ENCODE data around the gene ZNRF2. TPM values are rescaled to one million over a fixed set of nuclear protein-coding genes. Genes with fewer than 3 reads are reported as not detected.

ZNRF2 gene
- total RNA-seq, 6 experiments from 2014 or later = 17.1 to 24.0 (median 18.7) TPM

DNA sequence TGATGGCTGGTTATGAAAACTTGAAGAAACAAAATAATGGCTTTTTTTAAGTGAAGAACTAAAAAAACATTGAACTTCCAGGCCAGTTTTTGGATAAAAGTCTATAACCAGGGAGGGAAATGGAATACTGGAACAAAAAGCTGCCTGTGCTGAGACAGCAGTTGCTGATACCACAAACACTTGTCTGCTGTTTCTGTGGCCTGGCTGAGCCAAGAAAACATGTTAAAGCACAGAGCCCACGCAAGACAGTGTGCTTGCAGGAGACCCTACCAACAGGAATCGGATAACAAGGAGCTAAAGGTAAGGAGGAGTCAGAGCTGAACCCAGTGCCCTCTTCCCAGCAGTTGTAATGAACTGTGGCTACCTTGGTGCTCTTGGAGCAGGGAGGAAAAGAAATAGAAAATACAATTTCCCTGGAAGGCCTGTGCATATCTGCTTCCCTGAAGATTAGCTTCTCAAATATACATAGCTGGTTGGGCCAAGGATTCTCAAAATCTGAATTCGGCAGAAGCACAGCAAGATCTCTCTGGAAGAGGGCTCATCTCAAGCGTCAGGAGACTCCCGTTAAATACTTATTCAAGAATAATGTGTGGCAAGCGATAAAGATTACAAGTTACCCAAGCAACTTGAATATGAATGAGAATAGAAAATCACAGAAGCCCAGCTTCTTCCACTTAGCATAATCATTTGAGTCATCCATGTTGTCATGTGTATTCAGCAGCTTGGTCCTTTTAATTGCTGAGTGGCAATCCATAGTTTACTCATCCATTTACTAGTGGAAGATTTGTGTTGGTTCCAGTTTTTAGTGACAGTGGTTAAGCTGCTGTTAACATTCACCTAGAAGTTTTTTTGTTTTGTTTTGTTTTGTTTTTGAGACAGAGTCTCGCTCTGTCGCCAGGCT is 106.6 kb downstream of the ZNRF2 start:
- ATAC-seq = no peak
- intact Hi-C loops (cut with DNase I) = no loop called here
- H3K36me3 ChIP-seq = no peaks in the 10 kb centered on the region
- no peaks in the 10 kb centered on the region for H3K9me3 ChIP-seq
- no peak overlapping the region for H3K4me3 ChIP-seq
- DNase-seq = no peak
- 77% methylated on average over 4 of the region's 8 CpGs for WGBS (ENCODE audit: insufficient coverage, low coverage, low lambda C conversion rate, missing lambda C conversion rate)
- H3K27ac ChIP-seq = no peak overlapping the region
- no peaks in the 10 kb centered on the region for H3K27me3 ChIP-seq
- peaks cover 0 to 3% (median 0%) of the 10 kb centered on the region in 4 donors for H3K4me1 ChIP-seq
- TF ChIP-seq POLR2A (IDR thresholded peaks at IDR 0.05) = no peak
- TF ChIP-seq, protein P1, sequence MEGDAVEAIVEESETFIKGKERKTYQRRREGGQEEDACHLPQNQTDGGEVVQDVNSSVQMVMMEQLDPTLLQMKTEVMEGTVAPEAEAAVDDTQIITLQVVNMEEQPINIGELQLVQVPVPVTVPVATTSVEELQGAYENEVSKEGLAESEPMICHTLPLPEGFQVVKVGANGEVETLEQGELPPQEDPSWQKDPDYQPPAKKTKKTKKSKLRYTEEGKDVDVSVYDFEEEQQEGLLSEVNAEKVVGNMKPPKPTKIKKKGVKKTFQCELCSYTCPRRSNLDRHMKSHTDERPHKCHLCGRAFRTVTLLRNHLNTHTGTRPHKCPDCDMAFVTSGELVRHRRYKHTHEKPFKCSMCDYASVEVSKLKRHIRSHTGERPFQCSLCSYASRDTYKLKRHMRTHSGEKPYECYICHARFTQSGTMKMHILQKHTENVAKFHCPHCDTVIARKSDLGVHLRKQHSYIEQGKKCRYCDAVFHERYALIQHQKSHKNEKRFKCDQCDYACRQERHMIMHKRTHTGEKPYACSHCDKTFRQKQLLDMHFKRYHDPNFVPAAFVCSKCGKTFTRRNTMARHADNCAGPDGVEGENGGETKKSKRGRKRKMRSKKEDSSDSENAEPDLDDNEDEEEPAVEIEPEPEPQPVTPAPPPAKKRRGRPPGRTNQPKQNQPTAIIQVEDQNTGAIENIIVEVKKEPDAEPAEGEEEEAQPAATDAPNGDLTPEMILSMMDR (IDR thresholded peaks at IDR 0.05) = no peak

DNA sequence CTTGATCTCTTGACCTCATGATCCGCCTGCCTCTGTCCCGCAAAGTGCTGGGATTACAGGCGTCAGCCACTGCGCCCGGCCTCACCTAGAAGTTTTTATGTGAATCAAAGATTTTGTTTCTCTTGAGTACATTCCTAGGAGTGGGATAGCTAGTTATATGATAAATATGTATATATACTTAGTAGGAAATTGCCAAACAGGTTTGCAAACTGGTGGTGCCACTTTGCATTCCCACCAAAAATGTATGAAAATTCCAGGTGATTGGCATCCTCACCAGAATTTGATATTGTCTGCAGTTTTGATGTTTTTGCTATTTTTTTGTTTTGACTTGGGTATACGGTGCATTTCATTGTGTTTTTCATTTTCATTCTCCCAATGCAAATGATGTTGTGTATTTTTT is 107.4 kb downstream of the ZNRF2 start:
- no peak overlapping the region for H3K27ac ChIP-seq
- DNase-seq (no peak), ATAC-seq (no peak)
- 98% methylated on average over 6 of the region's 6 CpGs for WGBS (ENCODE audit: insufficient coverage, low coverage, low lambda C conversion rate, missing lambda C conversion rate)
- peaks cover 0 to 3% (median 0%) of the 10 kb centered on the region in 4 donors for H3K4me1 ChIP-seq
- no peaks in the 10 kb centered on the region for H3K36me3 ChIP-seq
- intact Hi-C loops (cut with DNase I) = no loop called here
- H3K4me3 ChIP-seq = no peak overlapping the region
- H3K9me3 ChIP-seq = no peaks in the 10 kb centered on the region
- no peak for TF ChIP-seq POLR2A (IDR thresholded peaks at IDR 0.05)
- no peaks in the 10 kb centered on the region for H3K27me3 ChIP-seq

DNA sequence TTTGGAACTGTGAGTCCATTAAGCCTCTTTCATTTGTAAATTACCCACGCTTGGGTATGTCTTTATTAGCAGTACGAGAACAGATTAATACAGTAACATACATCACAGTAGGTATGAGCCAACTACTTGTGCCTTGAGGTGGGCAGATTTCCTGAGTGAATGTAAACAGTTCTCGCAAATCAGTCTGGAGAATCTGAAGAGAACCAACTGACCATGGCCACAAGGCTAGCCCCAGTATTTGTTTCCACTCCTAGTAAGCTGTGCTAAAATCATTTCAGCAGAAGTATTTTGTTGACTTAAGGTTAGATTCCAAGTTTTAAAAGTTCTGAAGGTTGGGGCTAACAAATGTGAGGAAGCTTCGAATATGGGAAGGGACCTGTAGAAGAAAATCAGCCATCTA is 111.3 kb downstream of the ZNRF2 start:
- ATAC-seq (no peak), DNase-seq (no peak)
- intact Hi-C loops (cut with DNase I) = no loop called here
- no peaks in the 10 kb centered on the region for H3K9me3 ChIP-seq
- H3K4me1 ChIP-seq = no peaks in the 10 kb centered on the region
- 91% methylated on average over 4 of the region's 4 CpGs for WGBS (ENCODE audit: insufficient coverage, low coverage, low lambda C conversion rate, missing lambda C conversion rate)
- no peaks in the 10 kb centered on the region for H3K36me3 ChIP-seq
- H3K27me3 ChIP-seq = no peaks in the 10 kb centered on the region
- no peak overlapping the region for H3K4me3 ChIP-seq
- H3K27ac ChIP-seq = no peak overlapping the region
- TF ChIP-seq, protein P1 (IDR thresholded peaks at IDR 0.05) = no peak
- no peak for TF ChIP-seq POLR2A (IDR thresholded peaks at IDR 0.05)

DNA sequence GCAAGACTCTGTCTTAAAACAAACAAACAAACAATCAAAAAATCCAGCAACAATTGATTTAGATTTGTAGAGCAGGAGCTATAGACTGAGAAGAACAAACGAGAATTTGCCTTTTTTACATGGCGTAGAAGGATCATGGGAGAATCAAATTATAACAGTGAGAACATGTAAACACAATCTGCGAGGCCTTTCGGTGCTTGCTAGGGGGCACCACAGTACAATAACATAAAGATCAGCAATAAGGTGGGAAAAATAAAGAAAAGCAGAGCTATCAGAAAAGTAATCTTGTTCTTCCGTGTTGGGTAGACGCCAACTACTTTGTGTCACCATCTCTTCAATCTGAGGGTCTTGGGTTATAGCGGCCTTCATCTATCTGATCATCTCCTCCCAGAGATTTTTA is 112.0 kb downstream of the ZNRF2 start:
- H3K36me3 ChIP-seq = no peaks in the 10 kb centered on the region
- TF ChIP-seq, protein P1 (IDR thresholded peaks at IDR 0.05) = no peak
- no peak for TF ChIP-seq POLR2A (IDR thresholded peaks at IDR 0.05)
- ATAC-seq (no peak), DNase-seq (no peak)
- no peaks in the 10 kb centered on the region for H3K4me1 ChIP-seq
- WGBS (ENCODE audit: insufficient coverage, low coverage, low lambda C conversion rate, missing lambda C conversion rate) = 79% methylated on average over 6 of the region's 7 CpGs
- intact Hi-C loops (cut with DNase I) = no loop called here
- H3K27me3 ChIP-seq = no peaks in the 10 kb centered on the region
- H3K4me3 ChIP-seq = no peak overlapping the region
- no peak overlapping the region for H3K27ac ChIP-seq
- no peaks in the 10 kb centered on the region for H3K9me3 ChIP-seq

DNA sequence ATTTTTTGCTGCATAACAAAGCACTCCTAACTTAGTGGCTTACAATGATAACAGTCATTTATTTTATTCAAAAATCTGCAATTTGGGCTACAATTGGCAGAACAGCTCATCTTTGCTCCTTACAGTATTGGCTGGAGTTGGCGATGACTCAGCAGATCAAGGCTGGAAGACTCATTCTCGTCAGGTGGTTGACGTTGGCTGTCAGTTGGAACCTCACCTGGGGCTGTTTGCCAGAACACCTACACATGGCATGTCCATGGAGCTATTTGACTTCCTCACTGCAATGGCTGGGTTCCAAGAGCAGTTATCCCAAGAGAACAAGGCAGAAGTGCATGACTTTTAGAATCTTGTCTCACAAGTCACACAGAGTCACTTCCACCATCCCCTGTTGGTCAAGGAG is 119.1 kb downstream of the ZNRF2 start:
- Histone ChIP-seq H3K36me3 (no peaks in the 10 kb centered on the region), H3K4me3 (no peak overlapping the region), H3K4me1 (peaks cover 0 to 5% (median 2%) of the 10 kb centered on the region in 4 donors), H3K27ac (no peak overlapping the region), H3K27me3 (no peaks in the 10 kb centered on the region), H3K9me3 (no peaks in the 10 kb centered on the region)
- no peak for TF ChIP-seq POLR2A (IDR thresholded peaks at IDR 0.05)
- TF ChIP-seq, protein P1 (IDR thresholded peaks at IDR 0.05) = no peak
- peak in 3 of 4 donors; percentile 50 to 92 (median 57) for ATAC-seq
- DNase-seq = peak in 1 of 3 donors; percentile 75
- 26% methylated on average over 3 of the region's 3 CpGs for WGBS (ENCODE audit: insufficient coverage, low coverage, low lambda C conversion rate, missing lambda C conversion rate)
- intact Hi-C loops (cut with DNase I) = no loop called here
